HepG2 (cell line): ENCODE data around the gene RGS11. TPM values are rescaled to one million over a fixed set of nuclear protein-coding genes. Genes with fewer than 3 reads are reported as not detected.

ENCODE experiments used
- ATAC-seq: fragments of 200-7000 bp; cut with Tn5 transposase; 3 replicates; pipeline ENCODE4 v1.9.1; 2020; ENCODE audit warnings: mild to moderate bottlenecking, moderate library complexity
- BruUV-seq: library from RNA; stranded (reverse); fragments of 400-500 nt; replicated peaks from 2 replicates; lab custom pipeline; 2021; lab: Mats Ljungman, UMichigan
- CTCF ChIA-PET: fragments of 300-600 bp; formaldehyde crosslinking; extraction: SDS; loops from one replicate; lab custom pipeline; 2021; ENCODE audit warnings: low total read pairs, inconsistent platforms, low intra/inter-chr PET ratio; lab: Yijun Ruan, JAX
- POLR2A ChIA-PET: fragments of 350-600 bp; sonication (Branson Sonifier 250); formaldehyde crosslinking; loops from one replicate; lab custom pipeline; 2020; ENCODE audit warnings: antibody characterized with exemption, inconsistent platforms; lab: Yijun Ruan, JAX
- DNase-seq: peaks from one replicate; pipeline ENCODE4 v3.0.0-alpha.2; 2015; ENCODE audit warnings: low spot score
- FAIRE-seq: peaks from 3 replicates; lab custom pipeline; 2011; peaks lifted over from hg19 to GRCh38; lab: Jason Lieb, UNC
- H2AFZ ChIP-seq: one replicate; pipeline ENCODE4 v1.6.1; 2011; ENCODE audit warnings: low read length, inconsistent platforms
- H3K27ac ChIP-seq: fragments of 300-600 bp; 3 replicates; pipeline ENCODE4 v1.8.0; 2011; ENCODE audit warnings: mixed run types, mild to moderate bottlenecking, mixed read lengths, low read length, inconsistent platforms; ENCODE audit not compliant: insufficient read depth; ENCODE audit errors: extremely low read length
- H3K27me3 ChIP-seq, 2 experiments: fragments of 200-600 bp in 1 of 2; 2 replicates in 1 of 2; 3 replicates in 1 of 2; pipeline versions ENCODE4 v1.6.0 to v1.8.0; 2011; ENCODE audit warnings: low read length in 2 of 2, mild to moderate bottlenecking in 2 of 2, moderate library complexity in 2 of 2, inconsistent platforms in 1 of 2; ENCODE audit not compliant: insufficient read depth in 2 of 2, control insufficient read depth in 1 of 2
- H3K36me3 ChIP-seq, 2 experiments: fragments of 200-600 bp in 1 of 2; replicated peaks in 1 of 2; 2 replicates in 1 of 2; 3 replicates in 1 of 2; pipeline versions ENCODE4 v1.5.1 to v1.8.0; 2011; ENCODE audit warnings: low read length in 2 of 2, inconsistent platforms in 1 of 2; ENCODE audit not compliant: insufficient read depth in 2 of 2, control insufficient read depth in 1 of 2
- H3K4me1 ChIP-seq: 2 replicates; pipeline ENCODE4 v1.5.1; 2012; ENCODE audit warnings: low read length, inconsistent platforms; ENCODE audit not compliant: insufficient read depth
- H3K4me2 ChIP-seq: 2 replicates; pipeline ENCODE4 v1.6.0; 2011; ENCODE audit warnings: low read depth, low read length, inconsistent platforms
- H3K4me3 ChIP-seq, 3 experiments: fragments of 200-600 bp in 1 of 3; sonication (generic), shearing (Covaris generic) in 1 of 3; replicated peaks in 1 of 3; 2 replicates each; pipeline ENCODE4 v1.5.1; 2011 to 2016; ENCODE audit warnings: low read length in 3 of 3, inconsistent platforms in 2 of 3, low read depth in 2 of 3, mild to moderate bottlenecking in 2 of 3, control low read depth in 1 of 3, mixed read lengths in 1 of 3; ENCODE audit not compliant: insufficient read depth in 1 of 3
- H3K79me2 ChIP-seq: one replicate; pipeline ENCODE4 v1.6.1; 2011; ENCODE audit warnings: low read length, inconsistent platforms; ENCODE audit not compliant: insufficient read depth
- H3K9ac ChIP-seq: 2 replicates; pipeline ENCODE4 v1.6.0; 2011; ENCODE audit warnings: mild to moderate bottlenecking, low read depth, low read length, inconsistent platforms; ENCODE audit not compliant: insufficient read depth
- H3K9me3 ChIP-seq: 2 replicates; pipeline ENCODE4 v1.5.1; 2012; ENCODE audit warnings: mild to moderate bottlenecking, low read length
- H4K20me1 ChIP-seq: 2 replicates; pipeline ENCODE4 v1.6.0; 2011; ENCODE audit warnings: inconsistent platforms, mild to moderate bottlenecking, low read length, moderate library complexity; ENCODE audit not compliant: insufficient read depth
- MLXIP ChIP-seq: sonication (generic); formaldehyde crosslinking; IDR thresholded peaks from 2 replicates; pipeline ENCODE4 v1.9.0; 2021; ENCODE audit warnings: missing genetic modification reagents, borderline replicate concordance
- RCOR2 ChIP-seq: IDR thresholded peaks from 2 replicates; pipeline ENCODE4 v1.6.1; 2016; ENCODE audit warnings: missing biosample characterization, missing genetic modification reagents
- SIN3B ChIP-seq: fragments of 150-350 bp; IDR thresholded peaks from 2 replicates; pipeline ENCODE4 v1.6.1; 2014; ENCODE audit warnings: low read length
- ZNF652 ChIP-seq: IDR thresholded peaks from 2 replicates; pipeline ENCODE4 v1.6.1; 2016; ENCODE audit warnings: low read depth, borderline replicate concordance
- WGBS: methylation state at CpG from one replicate; pipeline ENCODE4 v1.1.6; 2017; ENCODE audit warnings: low lambda C conversion rate; 5-methylcytosine and 5-hydroxymethylcytosine counted together
- in situ Hi-C: cut with HindIII; loops from 2 replicates; pipeline ENCODE4 v1.10.0; 2017; ENCODE audit warnings: low pct_unique_long_range_greater_than_20kb; ENCODE audit not compliant: extremely low pct_ligation_motif_present
- intact Hi-C: fragments of 100-400 bp; cut with micrococcal nuclease; formaldehyde crosslinking; loops from one replicate; pipeline ENCODE4 v1.10.0; 2022; ENCODE audit not compliant: unreplicated experiment
- polyA plus RNA-seq, 8 experiments: library from polyadenylated mRNA; depleted of rRNA in 3 of 8; stranded (reverse) in 7 of 8; unstranded in 1 of 8; fragments of >200 nt; fragmentation: Illumina TruSeq in 4 of 8; extraction: Trizol in 4 of 8; gene quantifications; 2 replicates each; pipeline versions ENCODE4 v1.2.1 to v1.2.3, GENCODE V29; 2011 to 2016; ENCODE audit warnings: low read depth in 4 of 8, missing spikeins in 1 of 8, mixed read lengths in 1 of 8; ENCODE audit not compliant: insufficient read depth in 1 of 8
- total RNA-seq, 5 experiments: library from RNA; depleted of rRNA; stranded (reverse); fragments of >200 nt; fragmentation: Illumina TruSeq; extraction: Trizol; gene quantifications; 2 replicates each; pipeline ENCODE4 v1.2.3, GENCODE V29; 2016; ENCODE audit warnings: low read depth in 1 of 5
- TF ChIP-seq, protein P1 (sequence below): sonication (generic); formaldehyde crosslinking; IDR thresholded peaks from 2 replicates; pipeline ENCODE4 v1.4.0; 2020; ENCODE audit warnings: missing genetic modification reagents

RGS11 gene
- total and polyA plus RNA-seq, 2 of the 13 experiments (the other 11 are each of a cell fraction or from before 2014, with no cell fraction given) = 0.11 TPM; not detected in 1

- TF ChIP-seq, protein P1, sequence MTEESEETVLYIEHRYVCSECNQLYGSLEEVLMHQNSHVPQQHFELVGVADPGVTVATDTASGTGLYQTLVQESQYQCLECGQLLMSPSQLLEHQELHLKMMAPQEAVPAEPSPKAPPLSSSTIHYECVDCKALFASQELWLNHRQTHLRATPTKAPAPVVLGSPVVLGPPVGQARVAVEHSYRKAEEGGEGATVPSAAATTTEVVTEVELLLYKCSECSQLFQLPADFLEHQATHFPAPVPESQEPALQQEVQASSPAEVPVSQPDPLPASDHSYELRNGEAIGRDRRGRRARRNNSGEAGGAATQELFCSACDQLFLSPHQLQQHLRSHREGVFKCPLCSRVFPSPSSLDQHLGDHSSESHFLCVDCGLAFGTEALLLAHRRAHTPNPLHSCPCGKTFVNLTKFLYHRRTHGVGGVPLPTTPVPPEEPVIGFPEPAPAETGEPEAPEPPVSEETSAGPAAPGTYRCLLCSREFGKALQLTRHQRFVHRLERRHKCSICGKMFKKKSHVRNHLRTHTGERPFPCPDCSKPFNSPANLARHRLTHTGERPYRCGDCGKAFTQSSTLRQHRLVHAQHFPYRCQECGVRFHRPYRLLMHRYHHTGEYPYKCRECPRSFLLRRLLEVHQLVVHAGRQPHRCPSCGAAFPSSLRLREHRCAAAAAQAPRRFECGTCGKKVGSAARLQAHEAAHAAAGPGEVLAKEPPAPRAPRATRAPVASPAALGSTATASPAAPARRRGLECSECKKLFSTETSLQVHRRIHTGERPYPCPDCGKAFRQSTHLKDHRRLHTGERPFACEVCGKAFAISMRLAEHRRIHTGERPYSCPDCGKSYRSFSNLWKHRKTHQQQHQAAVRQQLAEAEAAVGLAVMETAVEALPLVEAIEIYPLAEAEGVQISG (CRISPR knock-in tag) = no peak
- no peak for TF ChIP-seq SIN3B
- TF ChIP-seq RCOR2 (CRISPR knock-in tag) = no peak
- TF ChIP-seq, all 625 proteins: peak for 0
Observed at GRCh38 chr16:322476-323143, 46.9 kb upstream of the RGS11 start (continued).

GRCh38 chr16:321532-321931 lies 45.8 kb upstream of the RGS11 start:
- no TSS peak for BruUV-seq
- Histone ChIP-seq H3K4me1 (no peaks in the 10 kb centered on the region), H2AFZ (no peak overlapping the region), H3K79me2 (peaks cover 73% of the 10 kb centered on the region), H4K20me1 (peaks cover 46% of the 10 kb centered on the region; the same call in 1 of the 2 replicates), H3K27me3 (no peaks in the 10 kb centered on the region)
- 93% methylated on average over 9 of the region's 9 CpGs for WGBS
- POLR2A ChIA-PET = interaction anchor here (0.6 kb wide), 1 partner anchor 11 kb away, joined by 3 read pairs; no protein-coding TSS in a partner anchor
- intact Hi-C loops = no loop called here
- ATAC-seq (no peak), DNase-seq (no peak)
- in situ Hi-C loops = no loop called here
- TF ChIP-seq ZNF652 = peak; percentile 95
- no peak for TF ChIP-seq MLXIP (CRISPR knock-in tag)
- TF ChIP-seq, all 625 proteins: peak for 1
- Histone ChIP-seq H3K4me3 (no peak overlapping the region), H3K36me3 (peaks cover 11 to 48% of the 10 kb centered on the region in 2 experiments; a peak in 4 of 5 replicates), H3K9me3 (no peaks in the 10 kb centered on the region), H3K27ac (no peak overlapping the region), H3K9ac (no peak overlapping the region), H3K4me2 (no peak overlapping the region)
- FAIRE-seq = no peak
- CTCF ChIA-PET = no interaction called here
